ENCODE measurements around the gene SHOC1.
"Not testable (repeated sequence)": the region's sequence is repeated elsewhere in the genome, so short reads cannot be mapped to it uniquely, and the experiment has no call there.

The SHOC1 gene

DNA sequence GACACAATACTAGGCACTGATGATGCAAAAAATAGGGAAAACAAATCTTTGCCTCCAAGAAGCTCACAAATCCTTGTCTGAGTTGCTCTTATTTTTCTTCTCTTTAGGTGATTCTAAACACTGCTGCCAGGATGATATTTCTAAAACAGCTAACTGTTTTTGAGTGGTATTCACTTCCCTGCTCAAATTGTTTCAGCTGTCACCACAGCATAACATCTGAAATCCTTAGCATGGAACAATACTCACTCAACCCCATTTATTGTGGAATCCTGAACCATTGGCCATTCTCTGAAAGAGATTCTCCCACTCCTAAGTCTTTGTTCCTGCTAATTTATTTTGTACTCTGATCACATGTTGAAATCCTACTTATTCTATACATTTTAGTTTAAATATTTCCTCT lies 4.8 kb upstream of the SHOC1 start:
- Mint-ChIP-seq H3K4me1 (peaks cover 8% of the 10 kb centered on the region), H3K9me3 (no peaks in the 10 kb centered on the region), H3K4me3 (no peak overlapping the region), H3K36me3 (ENCODE audit: insufficient read depth) (no peaks in the 10 kb centered on the region), H3K27me3 (peaks cover 18% of the 10 kb centered on the region), H3K27ac (ENCODE audit: low read depth) (no peak overlapping the region)
- no peak for DNase-seq (ENCODE audit: low spot score in 2 of 2)
- no peak for ATAC-seq (replicated peaks; ENCODE audit: extremely low read depth, poor library complexity, severe bottlenecking)

DNA sequence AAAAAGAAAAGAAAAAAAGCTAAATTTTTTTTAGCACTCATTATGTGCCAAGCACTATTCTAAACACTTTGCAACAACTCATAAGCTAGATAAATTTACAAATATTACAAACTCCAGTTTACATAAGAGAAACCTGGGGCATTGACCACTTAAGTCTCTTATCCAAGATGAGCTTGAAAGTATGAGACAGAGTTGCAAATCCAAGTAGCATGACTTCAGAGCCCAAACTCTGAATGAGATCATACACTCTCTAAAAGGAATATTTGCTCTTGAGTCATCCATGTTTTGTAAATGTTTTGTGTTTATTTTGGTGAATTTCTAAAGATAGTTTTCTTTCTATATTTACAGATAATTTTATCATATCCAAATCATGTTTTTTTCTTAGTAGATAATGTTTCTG lies 4.0 kb upstream of the SHOC1 start:
- ATAC-seq (replicated peaks; ENCODE audit: extremely low read depth, poor library complexity, severe bottlenecking) (no peak), DNase-seq (ENCODE audit: low spot score in 2 of 2) (no peak)
- Mint-ChIP-seq H3K36me3 (ENCODE audit: insufficient read depth) (no peaks in the 10 kb centered on the region), H3K9me3 (no peaks in the 10 kb centered on the region), H3K27me3 (peaks cover 11% of the 10 kb centered on the region), H3K4me3 (no peak overlapping the region), H3K27ac (ENCODE audit: low read depth) (no peak overlapping the region), H3K4me1 (peaks cover under 1% of the 10 kb centered on the region)

DNA sequence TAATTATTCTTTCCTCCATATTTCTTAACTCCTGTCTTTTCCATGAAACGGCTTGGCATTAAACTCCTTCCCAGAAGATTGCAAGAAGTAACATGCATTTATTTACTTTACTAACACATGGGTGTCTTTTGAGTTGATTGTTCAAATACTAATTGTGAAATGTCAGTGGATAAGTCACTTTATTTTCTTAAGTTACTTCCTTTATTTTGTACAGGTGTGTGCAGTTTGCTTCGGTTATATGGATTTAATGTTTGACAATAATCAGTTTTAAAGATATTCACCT lies 761 bp upstream of the SHOC1 start:
- DNase-seq (ENCODE audit: low spot score in 2 of 2): no peak
- H3K27me3 Mint-ChIP-seq: no peaks in the 10 kb centered on the region
- no peak overlapping the region for H3K27ac Mint-ChIP-seq (ENCODE audit: low read depth)
- no peaks in the 10 kb centered on the region for H3K4me1 Mint-ChIP-seq
- H3K9me3 Mint-ChIP-seq: no peaks in the 10 kb centered on the region
- no peak for ATAC-seq (replicated peaks; ENCODE audit: extremely low read depth, poor library complexity, severe bottlenecking)
- H3K36me3 Mint-ChIP-seq (ENCODE audit: insufficient read depth): no peaks in the 10 kb centered on the region
- H3K4me3 Mint-ChIP-seq: no peak overlapping the region

DNA sequence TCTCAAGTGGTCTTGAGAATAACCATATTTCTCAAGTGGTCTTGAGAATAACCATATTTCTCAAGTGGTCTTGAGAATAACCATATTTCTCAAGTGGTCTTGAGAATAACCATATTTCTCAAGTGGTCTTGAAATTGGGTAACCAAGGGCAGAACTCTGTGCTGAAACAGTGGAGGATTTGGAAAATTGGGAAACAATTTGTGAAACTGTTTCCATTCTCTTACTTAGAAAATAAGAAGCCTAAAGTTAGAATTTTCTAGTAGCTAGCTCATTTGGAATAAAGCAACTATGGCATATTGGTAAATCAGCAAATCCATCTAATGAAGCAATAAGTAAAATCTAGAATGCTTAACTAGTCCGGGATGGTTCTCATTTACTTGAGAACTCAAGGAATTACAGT lies 2.9 kb downstream of the SHOC1 start:
- H3K9me3 Mint-ChIP-seq; DNase-seq (ENCODE audit: low spot score in 2 of 2); H3K4me3 Mint-ChIP-seq; ATAC-seq (replicated peaks; ENCODE audit: extremely low read depth, poor library complexity, severe bottlenecking); H3K36me3 Mint-ChIP-seq (ENCODE audit: insufficient read depth); H3K4me1 Mint-ChIP-seq; H3K27me3 Mint-ChIP-seq; H3K27ac Mint-ChIP-seq (ENCODE audit: low read depth): not testable (repeated sequence)

DNA sequence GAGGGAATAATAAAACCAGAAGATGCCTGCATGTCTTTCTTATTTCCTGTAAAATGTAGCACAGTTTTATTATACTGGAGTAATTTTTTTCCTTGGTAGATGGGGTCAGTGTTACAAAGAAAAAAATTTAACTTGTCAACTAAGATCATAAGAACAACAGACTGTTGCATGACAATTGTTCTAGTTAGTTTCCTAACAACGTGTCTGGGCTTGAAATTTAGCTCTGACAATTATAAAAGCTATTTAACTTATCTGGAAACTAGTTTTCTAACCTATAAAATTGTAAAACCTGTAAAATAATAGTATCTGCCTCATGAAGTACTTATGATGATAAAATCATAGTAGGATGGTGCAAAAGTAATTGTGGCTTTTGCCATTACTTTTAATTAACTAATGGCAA lies 4.9 kb downstream of the SHOC1 start:
- Mint-ChIP-seq H3K27me3 (no peaks in the 10 kb centered on the region), H3K4me3 (no peak overlapping the region), H3K27ac (ENCODE audit: low read depth) (no peak overlapping the region), H3K4me1 (no peaks in the 10 kb centered on the region), H3K36me3 (ENCODE audit: insufficient read depth) (no peaks in the 10 kb centered on the region), H3K9me3 (no peaks in the 10 kb centered on the region)
- ATAC-seq (replicated peaks; ENCODE audit: extremely low read depth, poor library complexity, severe bottlenecking) (no peak), DNase-seq (ENCODE audit: low spot score in 2 of 2) (no peak)

DNA sequence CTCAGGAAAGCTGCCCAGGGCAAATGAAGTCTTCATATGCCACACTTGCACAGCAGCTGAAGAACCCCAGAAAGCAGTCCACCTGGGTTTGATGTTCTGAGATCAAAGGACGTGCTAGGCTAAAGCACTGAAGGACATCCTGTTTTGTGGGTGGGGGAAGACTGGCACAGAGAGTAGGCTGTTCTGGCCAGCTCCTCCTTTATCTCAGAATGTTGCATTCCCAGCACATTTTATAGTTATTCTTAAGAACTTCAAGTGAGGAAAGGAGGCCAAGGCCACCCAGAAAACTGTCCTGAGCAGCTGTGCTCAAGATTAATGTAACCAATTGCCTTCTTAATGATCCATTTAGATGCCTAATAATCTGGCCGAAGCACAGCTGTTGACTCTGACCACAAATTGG lies 10.9 kb downstream of the SHOC1 start:
- no peak overlapping the region for H3K4me3 Mint-ChIP-seq
- DNase-seq (ENCODE audit: low spot score in 2 of 2): no peak
- H3K9me3 Mint-ChIP-seq: no peaks in the 10 kb centered on the region
- H3K27ac Mint-ChIP-seq (ENCODE audit: low read depth): no peak overlapping the region
- no peaks in the 10 kb centered on the region for H3K27me3 Mint-ChIP-seq
- ATAC-seq (replicated peaks; ENCODE audit: extremely low read depth, poor library complexity, severe bottlenecking): no peak
- no peaks in the 10 kb centered on the region for H3K4me1 Mint-ChIP-seq
- H3K36me3 Mint-ChIP-seq (ENCODE audit: insufficient read depth): no peaks in the 10 kb centered on the region

DNA sequence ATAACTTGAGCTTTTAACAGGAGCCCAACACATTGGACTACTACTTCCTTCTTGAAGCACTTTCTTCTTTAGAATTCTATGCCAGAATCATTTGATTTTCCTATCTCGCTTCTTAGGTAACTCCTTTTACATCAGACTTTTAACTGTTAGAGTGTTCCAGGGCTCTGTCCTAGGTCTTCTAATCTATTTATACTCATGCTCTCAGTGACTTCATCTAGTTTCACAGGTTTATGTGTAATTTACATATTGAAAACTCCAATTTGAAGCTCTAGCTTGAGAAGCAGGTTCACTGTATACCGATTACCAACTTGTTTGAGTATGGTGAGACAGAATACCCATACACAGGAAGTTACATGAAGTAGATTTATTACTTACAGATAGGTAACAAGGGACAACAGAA lies 11.3 kb downstream of the SHOC1 start:
- no peak overlapping the region for H3K4me3 Mint-ChIP-seq
- ATAC-seq (replicated peaks; ENCODE audit: extremely low read depth, poor library complexity, severe bottlenecking): no peak
- H3K27ac Mint-ChIP-seq (ENCODE audit: low read depth): no peak overlapping the region
- no peaks in the 10 kb centered on the region for H3K4me1 Mint-ChIP-seq
- no peaks in the 10 kb centered on the region for H3K9me3 Mint-ChIP-seq
- H3K36me3 Mint-ChIP-seq (ENCODE audit: insufficient read depth): no peaks in the 10 kb centered on the region
- no peaks in the 10 kb centered on the region for H3K27me3 Mint-ChIP-seq
- no peak for DNase-seq (ENCODE audit: low spot score in 2 of 2)

DNA sequence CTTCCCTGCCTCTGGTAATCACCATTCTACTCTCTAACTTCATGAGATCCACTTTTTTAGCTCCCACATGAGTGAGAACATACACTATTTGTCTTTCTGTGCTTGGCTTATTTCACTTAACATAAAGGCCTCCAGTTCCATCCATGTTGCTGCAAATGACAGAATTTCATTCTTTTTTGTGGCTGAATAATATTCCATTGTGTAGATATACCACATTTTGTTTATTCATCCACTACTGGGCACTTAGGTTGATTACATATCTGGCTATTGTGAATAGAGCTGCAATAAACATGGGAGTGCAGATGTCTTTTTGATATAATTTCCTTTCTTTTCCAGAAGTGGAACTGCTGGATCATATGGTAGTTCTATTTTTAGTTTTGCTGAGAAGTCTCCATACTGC lies 28.7 kb downstream of the SHOC1 start:
- no peaks in the 10 kb centered on the region for H3K4me1 Mint-ChIP-seq
- H3K27me3 Mint-ChIP-seq: no peaks in the 10 kb centered on the region
- DNase-seq (ENCODE audit: low spot score in 2 of 2) (no peak), ATAC-seq (replicated peaks; ENCODE audit: extremely low read depth, poor library complexity, severe bottlenecking) (no peak)
- no peaks in the 10 kb centered on the region for H3K36me3 Mint-ChIP-seq (ENCODE audit: insufficient read depth)
- peaks cover 7% of the 10 kb centered on the region for H3K9me3 Mint-ChIP-seq
- no peak overlapping the region for H3K27ac Mint-ChIP-seq (ENCODE audit: low read depth)
- no peak overlapping the region for H3K4me3 Mint-ChIP-seq

DNA sequence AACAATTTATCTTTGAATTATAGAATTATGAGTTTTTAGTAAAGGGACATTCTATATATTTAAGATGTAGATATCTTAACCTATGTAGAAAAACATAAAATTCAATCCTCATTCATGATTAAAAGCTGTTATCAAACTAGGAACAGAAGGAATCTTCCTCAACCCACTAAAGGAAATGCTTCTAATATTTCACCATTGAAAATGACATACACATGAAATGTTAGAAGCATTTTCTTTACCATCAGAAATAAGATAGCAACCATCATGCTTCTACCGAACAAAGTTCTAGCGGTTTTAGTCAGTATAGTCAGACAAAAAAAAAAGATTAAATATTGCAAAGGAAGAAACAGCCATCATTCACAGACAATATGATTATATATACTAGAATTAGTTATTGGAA lies 32.2 kb downstream of the SHOC1 start:
- Mint-ChIP-seq H3K9me3 (peaks cover 7% of the 10 kb centered on the region), H3K4me1 (no peaks in the 10 kb centered on the region), H3K27me3 (no peaks in the 10 kb centered on the region), H3K4me3 (no peak overlapping the region), H3K36me3 (ENCODE audit: insufficient read depth) (no peaks in the 10 kb centered on the region), H3K27ac (ENCODE audit: low read depth) (no peak overlapping the region)
- no peak for ATAC-seq (replicated peaks; ENCODE audit: extremely low read depth, poor library complexity, severe bottlenecking)
- DNase-seq (ENCODE audit: low spot score in 2 of 2): no peak

DNA sequence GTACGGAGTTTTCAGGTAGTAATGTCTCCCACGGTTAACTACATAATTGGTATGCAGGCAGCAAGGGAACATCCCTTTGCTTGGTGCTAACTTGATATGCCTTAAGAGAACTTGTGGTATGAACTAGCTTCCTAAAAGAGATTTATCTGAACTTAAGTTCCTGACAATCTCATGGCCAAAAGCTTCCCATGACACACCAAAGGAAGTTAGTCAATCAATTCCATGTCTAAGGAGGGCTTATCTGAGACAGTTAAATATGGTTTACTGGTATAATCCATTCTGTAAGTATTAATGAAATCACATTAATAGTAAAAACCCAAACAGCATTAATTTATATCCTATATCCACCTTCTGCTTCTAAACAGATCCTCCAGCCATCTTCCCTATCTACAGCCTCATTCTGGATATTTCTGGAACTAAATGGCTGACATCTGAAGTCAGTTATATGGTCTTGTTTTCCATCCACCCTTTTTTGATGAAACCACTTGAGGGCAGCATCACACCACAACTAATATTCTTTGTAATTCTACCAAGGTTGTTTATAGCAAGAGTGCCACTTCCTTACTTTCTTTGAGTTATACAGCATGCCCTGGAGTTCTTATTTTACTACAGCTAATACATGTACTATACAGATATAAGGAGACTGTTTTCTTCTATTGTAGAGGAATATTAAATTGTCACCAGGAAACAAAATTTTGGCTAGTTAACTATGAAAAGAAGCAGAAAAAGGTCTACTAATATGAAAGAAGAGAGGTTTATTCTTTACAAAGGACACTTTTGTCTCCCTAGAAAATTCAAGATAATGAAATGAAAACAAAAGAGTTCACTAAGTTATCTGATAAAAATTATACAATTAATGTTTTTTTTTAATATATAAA lies 34.7 kb downstream of the SHOC1 start:
- no peaks in the 10 kb centered on the region for H3K27me3 Mint-ChIP-seq
- H3K27ac Mint-ChIP-seq (ENCODE audit: low read depth): no peak overlapping the region
- ATAC-seq (replicated peaks; ENCODE audit: extremely low read depth, poor library complexity, severe bottlenecking): peak; percentile 56
- H3K4me3 Mint-ChIP-seq: no peak overlapping the region
- no peaks in the 10 kb centered on the region for H3K4me1 Mint-ChIP-seq
- no peaks in the 10 kb centered on the region for H3K9me3 Mint-ChIP-seq
- H3K36me3 Mint-ChIP-seq (ENCODE audit: insufficient read depth): no peaks in the 10 kb centered on the region
- peak in 1 of 2 donors; percentile 47 for DNase-seq (ENCODE audit: low spot score in 2 of 2)

DNA sequence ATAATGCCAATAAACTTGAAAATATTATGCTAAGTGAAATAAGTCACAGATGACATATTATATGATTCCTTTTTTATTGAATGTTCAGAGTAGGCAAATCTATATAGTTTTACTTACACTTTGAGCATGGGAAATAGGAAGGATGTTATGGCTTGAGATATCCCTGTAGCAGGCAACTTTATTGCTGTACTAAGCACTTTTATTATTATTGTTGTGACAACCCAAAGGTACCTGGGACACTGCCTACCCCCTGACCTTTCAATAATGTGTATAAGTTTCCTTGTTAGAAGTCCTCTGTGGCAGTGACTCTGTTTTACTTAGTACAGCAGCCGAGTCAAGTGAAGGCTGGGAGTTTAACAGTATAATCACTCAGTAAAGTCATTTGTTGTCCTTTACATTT lies 39.9 kb downstream of the SHOC1 start:
- no peaks in the 10 kb centered on the region for H3K36me3 Mint-ChIP-seq (ENCODE audit: insufficient read depth)
- H3K4me1 Mint-ChIP-seq: no peaks in the 10 kb centered on the region
- peaks cover 11% of the 10 kb centered on the region for H3K9me3 Mint-ChIP-seq

DNA sequence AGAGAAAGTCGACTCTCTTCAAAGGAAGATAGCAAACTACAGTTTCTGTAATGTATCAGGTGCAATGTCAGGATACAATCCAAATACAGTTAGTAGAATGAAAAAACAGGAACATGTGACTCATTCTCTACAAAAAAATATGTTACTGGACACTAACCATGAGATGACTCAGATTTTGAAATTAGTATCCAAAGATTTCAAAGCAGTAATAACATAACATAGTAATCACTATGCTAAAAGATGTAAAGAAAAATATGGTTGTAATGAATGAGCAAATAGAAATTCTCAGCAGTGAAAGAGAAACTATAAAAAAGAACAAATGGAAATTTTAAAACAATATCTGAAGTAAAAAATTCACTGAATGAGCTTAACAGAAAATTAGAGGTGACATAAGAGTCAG lies 42.3 kb downstream of the SHOC1 start:
- Mint-ChIP-seq H3K4me1 (no peaks in the 10 kb centered on the region), H3K27ac (ENCODE audit: low read depth) (no peak overlapping the region), H3K36me3 (ENCODE audit: insufficient read depth) (no peaks in the 10 kb centered on the region), H3K27me3 (peaks cover 11% of the 10 kb centered on the region), H3K4me3 (no peak overlapping the region), H3K9me3 (peaks cover 11% of the 10 kb centered on the region)
- DNase-seq (ENCODE audit: low spot score in 2 of 2) (no peak), ATAC-seq (replicated peaks; ENCODE audit: extremely low read depth, poor library complexity, severe bottlenecking) (no peak)

More for the DNA sequence above, 39.9 kb downstream of the SHOC1 start:
- DNase-seq (ENCODE audit: low spot score in 2 of 2) (no peak), ATAC-seq (replicated peaks; ENCODE audit: extremely low read depth, poor library complexity, severe bottlenecking) (no peak)
- H3K27me3 Mint-ChIP-seq: peaks cover 11% of the 10 kb centered on the region
- H3K4me3 Mint-ChIP-seq: no peak overlapping the region
- H3K27ac Mint-ChIP-seq (ENCODE audit: low read depth): no peak overlapping the region
